Measurements from ENCODE around the gene GPRIN2.

GRCh38 chr10:46541735-46542566 is 14.5 kb downstream of the GPRIN2 start:
- TF ChIP-seq CTCF (IDR thresholded peaks at IDR 0.05): no peak
- no peak for TF ChIP-seq POLR2A (IDR thresholded peaks at IDR 0.05)

Measured in testis (tissue), 2 donors.